Activated naive CD4-positive, alpha-beta T cell treated with anti-CD3 and anti-CD28 coated beads, Interleukin-2, amount 50 U/mL, for 72 hours (primary cell): Measurements from ENCODE around the gene ZFY. TPM values are rescaled to one million over a fixed set of nuclear protein-coding genes. Genes with fewer than 3 reads are reported as not detected.

Experiments used
- ATAC-seq, 2 donors: fragments of 150-1000 bp; cut with Tn5 transposase; 2 replicates each; pipeline ENCODE4 v1.10.0; 2021; ENCODE audit warnings: mild to moderate bottlenecking in 2 of 2, moderate library complexity in 2 of 2
- DNase-seq, 2 donors: peaks; one replicate each; pipeline ENCODE4 v3.0.0; 2021 to 2022; ENCODE audit warnings: low spot score in 2 of 2
- H3K27ac Mint-ChIP-seq, 2 donors: one replicate each; pipeline ENCODE4 v1.8.0; 2022; ENCODE audit warnings: mild to moderate bottlenecking in 2 of 2, mixed read lengths in 2 of 2
- H3K36me3 Mint-ChIP-seq, 2 donors: one replicate each; pipeline ENCODE4 v1.8.0; 2022; ENCODE audit warnings: mixed read lengths in 2 of 2
- H3K9me3 Mint-ChIP-seq, 2 donors: one replicate each; pipeline ENCODE4 v1.8.0; 2022; ENCODE audit warnings: mixed read lengths in 2 of 2
- total RNA-seq, 2 donors: library from RNA; stranded (reverse); gene quantifications; one replicate each; pipeline ENCODE4 v1.2.3, GENCODE V29; 2022

Gene ZFY
- 10 to 100 TPM; 10.8 to 13.1 TPM for total RNA-seq

- peak; percentile 61 to 66 for ATAC-seq
- Mint-ChIP-seq H3K36me3 (peaks cover 0 to 12% of the 10 kb centered on the region in 2 donors), H3K27ac (peak within 1 kb of the TSS; percentile 97 to 98), H3K9me3 (peaks cover 0 to under 1% of the 10 kb centered on the region in 2 donors)
- DNase-seq = peak; percentile 50 to 74
These were observed at the start of gene ZFY for GRCh38 chrY:2934861-2935715. ZFY (plus strand) TSS chrY:2935381; CDS start chrY:2953937, 18,556 bp downstream.

- H3K27ac Mint-ChIP-seq = no peak overlapping the region
- DNase-seq (no peak), ATAC-seq (no peak)
- H3K36me3 Mint-ChIP-seq = peaks cover 0 to 7% of the 10 kb centered on the region in 2 donors
- H3K9me3 Mint-ChIP-seq = peaks cover 0 to 5% of the 10 kb centered on the region in 2 donors
These were observed 49.3 kb upstream of the ZFY start for GRCh38 chrY:2885880-2886279.

GRCh38 chrY:2887386-2887785, 47.8 kb upstream of the ZFY start:
- ATAC-seq (peak; percentile 51 to 64), DNase-seq (no peak)
- Mint-ChIP-seq H3K9me3 (no peaks in the 10 kb centered on the region), H3K36me3 (peaks cover 0 to 7% of the 10 kb centered on the region in 2 donors), H3K27ac (peak overlapping the region; percentile 83 to 94)

GRCh38 chrY:2887955-2888354, 47.2 kb upstream of the ZFY start:
- H3K9me3 Mint-ChIP-seq = no peaks in the 10 kb centered on the region
- peak overlapping the region; percentile 83 to 94 for H3K27ac Mint-ChIP-seq
- DNase-seq (peak in 1 of 2 donors; percentile 11), ATAC-seq (peak; percentile 94 to 98)
- H3K36me3 Mint-ChIP-seq = peaks cover 0 to 7% of the 10 kb centered on the region in 2 donors

- Mint-ChIP-seq H3K36me3 (no peaks in the 10 kb centered on the region), H3K27ac (no peak overlapping the region), H3K9me3 (no peaks in the 10 kb centered on the region)
- DNase-seq = no peak
- ATAC-seq = no peak
These were observed 41.7 kb upstream of the ZFY start for GRCh38 chrY:2893471-2893870.

- Mint-ChIP-seq H3K9me3 (no peaks in the 10 kb centered on the region), H3K27ac (no peak overlapping the region), H3K36me3 (peaks cover 4 to 5% of the 10 kb centered on the region in 2 donors)
- ATAC-seq (no peak), DNase-seq (no peak)
These were observed 39.1 kb upstream of the ZFY start for GRCh38 chrY:2896050-2896449.

GRCh38 chrY:2907356-2907755, 27.8 kb upstream of the ZFY start:
- peaks cover under 1 to 4% of the 10 kb centered on the region in 2 donors for H3K9me3 Mint-ChIP-seq

GRCh38 chrY:2913066-2913815, 21.9 kb upstream of the ZFY start:
- ATAC-seq = peak; percentile 70 to 81
- Mint-ChIP-seq H3K27ac (no peak overlapping the region), H3K9me3 (peaks cover 0 to 7% of the 10 kb centered on the region in 2 donors), H3K36me3 (peaks cover 4 to 23% of the 10 kb centered on the region in 2 donors)
- DNase-seq = no peak

More at GRCh38 chrY:2907356-2907755, 27.8 kb upstream of the ZFY start:
- DNase-seq (no peak), ATAC-seq (no peak)
- peaks cover 1 to 20% of the 10 kb centered on the region in 2 donors for H3K36me3 Mint-ChIP-seq
- no peak overlapping the region for H3K27ac Mint-ChIP-seq

- Mint-ChIP-seq H3K27ac (peak overlapping the region in 1 of 2 donors; percentile 97), H3K9me3 (peaks cover 0 to 4% of the 10 kb centered on the region in 2 donors), H3K36me3 (peaks cover 0 to 16% of the 10 kb centered on the region in 2 donors)
- DNase-seq = no peak
- ATAC-seq = no peak
These were observed 1.1 kb upstream of the ZFY start for GRCh38 chrY:2934078-2934477.

GRCh38 chrY:2935716-2936435, 695 bp downstream of the ZFY start:
- peak; percentile 79 to 85 for DNase-seq
- peak; percentile 82 to 88 for ATAC-seq
- Mint-ChIP-seq H3K27ac (peak overlapping the region; percentile 97 to 98), H3K36me3 (peaks cover 0 to 9% of the 10 kb centered on the region in 2 donors), H3K9me3 (no peaks in the 10 kb centered on the region)

- ATAC-seq (no peak), DNase-seq (no peak)
- peak overlapping the region; percentile 90 to 97 for H3K27ac Mint-ChIP-seq
- H3K36me3 Mint-ChIP-seq = peaks cover 0 to 9% of the 10 kb centered on the region in 2 donors
- no peaks in the 10 kb centered on the region for H3K9me3 Mint-ChIP-seq
These were observed 1.2 kb downstream of the ZFY start for GRCh38 chrY:2936436-2936750.

GRCh38 chrY:2937149-2937548, 2.0 kb downstream of the ZFY start:
- DNase-seq (no peak), ATAC-seq (no peak)
- H3K27ac Mint-ChIP-seq = peak overlapping the region; percentile 90 to 97
- H3K9me3 Mint-ChIP-seq = no peaks in the 10 kb centered on the region
- H3K36me3 Mint-ChIP-seq = peaks cover 0 to 9% of the 10 kb centered on the region in 2 donors

GRCh38 chrY:2949590-2950252, 14.5 kb downstream of the ZFY start:
- no peaks in the 10 kb centered on the region for H3K36me3 Mint-ChIP-seq
- ATAC-seq = peak; percentile 90
- H3K9me3 Mint-ChIP-seq = no peaks in the 10 kb centered on the region
- peak overlapping the region in 1 of 2 donors; percentile 44 for H3K27ac Mint-ChIP-seq
- no peak for DNase-seq

GRCh38 chrY:2950655-2951054, 15.5 kb downstream of the ZFY start:
- ATAC-seq (peak in 1 of 2 donors; percentile 70), DNase-seq (no peak)
- Mint-ChIP-seq H3K9me3 (no peaks in the 10 kb centered on the region), H3K36me3 (peaks cover 0 to under 1% of the 10 kb centered on the region in 2 donors), H3K27ac (no peak overlapping the region)

GRCh38 chrY:2952912-2953311, 17.7 kb downstream of the ZFY start:
- Mint-ChIP-seq H3K36me3 (peaks cover 0 to 7% of the 10 kb centered on the region in 2 donors), H3K27ac (no peak overlapping the region), H3K9me3 (no peaks in the 10 kb centered on the region)
- ATAC-seq = no peak
- no peak for DNase-seq

- peaks cover 0 to 10% of the 10 kb centered on the region in 2 donors for H3K36me3 Mint-ChIP-seq
These were observed 19.6 kb downstream of the ZFY start for GRCh38 chrY:2954735-2955134.

More at GRCh38 chrY:2954735-2955134, 19.6 kb downstream of the ZFY start:
- H3K27ac Mint-ChIP-seq = no peak overlapping the region
- ATAC-seq = no peak
- DNase-seq = no peak
- H3K9me3 Mint-ChIP-seq = no peaks in the 10 kb centered on the region
